Ovary (tissue), 3 donors: ENCODE results near the gene CACNA2D1.

ENCODE experiments used
- CTCF ChIP-seq, 3 donors: fragments of 450-650 bp in 2 of 3; fragments of 200-600 bp in 1 of 3; IDR thresholded peaks; one replicate each; pipeline versions ENCODE4 v1.5.1 to v1.8.0; 2016 to 2022; ENCODE audit warnings: antibody characterized with exemption in 3 of 3, mild to moderate bottlenecking in 1 of 3
- POLR2A ChIP-seq: fragments of 450-650 bp; IDR thresholded peaks from one replicate; pipeline ENCODE4 v1.6.1; 2017; ENCODE audit warnings: antibody characterized with exemption, mild to moderate bottlenecking, moderate library complexity
- donor health status: DM: no; HTN: no; CAD: no.

GRCh38 chr7:82444220-82444909 is 788 bp upstream of the CACNA2D1 start:
- TF ChIP-seq CTCF (IDR thresholded peaks at IDR 0.05) (no peak), POLR2A (no peak)
